CD4-positive, alpha-beta T cell treated with Interleukin-4 for 1 hour (primary cell): ENCODE data around the gene RFLNA.

Experiments
- DNase-seq, 2 donors: peaks; one replicate each; pipeline ENCODE4 v3.0.0-alpha.2; 2020 to 2022

Gene RFLNA

DNA sequence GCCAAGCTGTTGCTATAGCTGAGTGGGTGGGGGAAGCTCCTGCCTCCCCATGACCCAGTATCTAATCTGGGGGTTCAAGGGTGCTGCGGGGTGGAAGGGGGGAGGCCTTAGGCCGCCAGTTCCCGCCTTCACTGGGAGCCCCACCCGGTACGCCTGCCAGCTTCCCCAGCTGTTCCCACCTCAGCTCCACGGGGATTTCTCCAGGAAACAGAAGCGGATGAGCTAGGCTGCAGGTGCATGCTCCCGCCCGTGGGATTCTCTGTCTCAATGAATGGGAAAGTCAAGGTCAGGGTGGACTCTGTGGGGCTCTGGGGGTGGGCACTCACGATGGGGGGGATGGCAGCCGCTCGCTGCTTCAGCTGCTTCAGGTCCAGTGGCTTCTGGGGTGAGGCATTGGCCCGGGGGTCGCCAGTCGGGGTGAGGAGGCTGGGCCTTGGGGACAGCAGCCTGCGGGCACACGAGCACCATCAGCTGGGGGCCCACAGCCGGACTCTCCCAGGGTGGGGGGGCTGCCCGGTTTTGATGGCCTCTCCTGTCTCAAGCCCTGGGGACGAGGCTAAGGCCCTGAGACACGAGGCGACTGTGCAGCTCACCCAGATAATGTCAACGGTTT, 68.6 kb downstream of the RFLNA start:
- no peak for DNase-seq

DNA sequence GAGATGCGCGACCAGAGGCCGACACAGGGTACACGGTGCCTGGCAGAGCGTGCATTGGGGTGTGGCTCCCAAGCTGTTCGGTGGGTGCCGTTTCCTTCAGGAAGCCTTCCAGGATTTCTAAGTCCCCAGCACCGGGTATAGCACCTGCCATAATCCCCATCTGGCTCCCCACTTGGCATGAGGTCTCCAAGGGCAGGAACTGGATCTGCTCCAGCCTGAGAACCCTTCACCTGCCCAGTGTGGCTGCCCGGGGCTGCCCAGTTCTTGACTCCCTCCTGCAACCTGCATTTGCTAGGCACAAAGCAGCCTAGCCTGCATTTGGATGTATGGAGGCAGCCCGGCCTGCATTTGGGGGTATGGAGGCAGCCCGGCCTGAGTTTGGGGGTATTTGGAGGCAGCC, 69.7 kb downstream of the RFLNA start:
- no peak for DNase-seq
